Measurements from ENCODE around the gene ZNF473. TPM values are rescaled to one million over a fixed set of nuclear protein-coding genes. Genes with fewer than 3 reads are reported as not detected.
"Not testable (repeated sequence)": the region's sequence is repeated elsewhere in the genome, so short reads cannot be mapped to it uniquely, and the experiment has no call there.

The ZNF473 gene
- total RNA-seq, 1 experiment from 2014 or later = 13.4 TPM

DNA sequence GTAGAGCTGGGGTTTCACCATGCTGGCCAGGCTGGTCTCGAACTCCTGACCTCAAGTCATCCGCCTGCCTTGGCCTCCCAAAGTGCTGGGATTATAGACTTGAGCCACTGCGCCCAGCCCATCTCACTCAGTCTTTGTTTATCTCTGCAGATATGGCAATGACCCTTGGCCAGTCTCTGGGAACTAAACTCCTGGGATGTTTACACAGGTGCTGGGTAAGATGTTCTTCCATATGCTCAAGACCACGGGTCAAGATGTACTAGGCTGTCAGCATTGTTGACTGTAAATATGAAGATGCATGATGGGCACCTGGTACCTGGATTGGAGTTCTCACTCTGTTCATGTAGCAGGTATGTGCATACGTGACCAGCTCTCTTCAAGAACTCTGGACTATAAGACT, 35.8 kb downstream of the ZNF473 start:
- intact Hi-C loops (cut with micrococcal nuclease) = no loop called here
- TF ChIP-seq, protein P1, sequence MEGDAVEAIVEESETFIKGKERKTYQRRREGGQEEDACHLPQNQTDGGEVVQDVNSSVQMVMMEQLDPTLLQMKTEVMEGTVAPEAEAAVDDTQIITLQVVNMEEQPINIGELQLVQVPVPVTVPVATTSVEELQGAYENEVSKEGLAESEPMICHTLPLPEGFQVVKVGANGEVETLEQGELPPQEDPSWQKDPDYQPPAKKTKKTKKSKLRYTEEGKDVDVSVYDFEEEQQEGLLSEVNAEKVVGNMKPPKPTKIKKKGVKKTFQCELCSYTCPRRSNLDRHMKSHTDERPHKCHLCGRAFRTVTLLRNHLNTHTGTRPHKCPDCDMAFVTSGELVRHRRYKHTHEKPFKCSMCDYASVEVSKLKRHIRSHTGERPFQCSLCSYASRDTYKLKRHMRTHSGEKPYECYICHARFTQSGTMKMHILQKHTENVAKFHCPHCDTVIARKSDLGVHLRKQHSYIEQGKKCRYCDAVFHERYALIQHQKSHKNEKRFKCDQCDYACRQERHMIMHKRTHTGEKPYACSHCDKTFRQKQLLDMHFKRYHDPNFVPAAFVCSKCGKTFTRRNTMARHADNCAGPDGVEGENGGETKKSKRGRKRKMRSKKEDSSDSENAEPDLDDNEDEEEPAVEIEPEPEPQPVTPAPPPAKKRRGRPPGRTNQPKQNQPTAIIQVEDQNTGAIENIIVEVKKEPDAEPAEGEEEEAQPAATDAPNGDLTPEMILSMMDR (IDR thresholded peaks at IDR 0.05; ENCODE audit: unreplicated experiment) = no peak
- no TSS peak for BruUV-seq (replicated peaks)
- no peak overlapping the region for H3K27ac Mint-ChIP-seq (ENCODE audit: low read depth, unreplicated experiment)
- no peak for DNase-seq (ENCODE audit: unreplicated experiment)
- H3K36me3 Mint-ChIP-seq (ENCODE audit: insufficient read depth, unreplicated experiment) = no peaks in the 10 kb centered on the region
- POLR2A ChIA-PET = no interaction called here
- no peak overlapping the region for H3K4me3 Mint-ChIP-seq (ENCODE audit: unreplicated experiment)
- peaks cover 8% of the 10 kb centered on the region for H3K9me3 Mint-ChIP-seq (ENCODE audit: unreplicated experiment)
- H3K27me3 Mint-ChIP-seq (ENCODE audit: insufficient read depth, unreplicated experiment) = no peaks in the 10 kb centered on the region
- CTCF ChIA-PET = no interaction called here
- H3K4me1 Mint-ChIP-seq (ENCODE audit: insufficient read depth, unreplicated experiment) = no peaks in the 10 kb centered on the region

DNA sequence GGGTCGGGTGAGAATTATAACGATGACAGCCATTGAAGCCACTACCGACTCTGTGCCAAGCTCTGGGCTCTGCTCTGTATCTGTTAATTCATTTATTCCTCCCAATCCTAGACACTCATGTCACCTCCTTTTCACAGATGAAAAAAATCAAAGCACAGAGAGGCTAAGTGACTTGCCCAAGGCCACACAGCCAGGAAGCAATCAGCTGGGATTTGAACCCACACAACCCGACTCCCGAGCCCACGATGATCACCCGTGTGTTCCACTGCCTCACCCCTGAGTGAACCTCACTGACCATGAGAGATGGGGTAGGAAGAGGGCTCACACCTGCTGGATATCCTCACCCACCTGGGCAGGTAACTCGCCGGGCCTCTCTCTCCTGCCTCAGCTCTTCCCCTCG, 40.1 kb downstream of the ZNF473 start:
- H3K4me1 Mint-ChIP-seq (ENCODE audit: insufficient read depth, unreplicated experiment) = no peaks in the 10 kb centered on the region

DNA sequence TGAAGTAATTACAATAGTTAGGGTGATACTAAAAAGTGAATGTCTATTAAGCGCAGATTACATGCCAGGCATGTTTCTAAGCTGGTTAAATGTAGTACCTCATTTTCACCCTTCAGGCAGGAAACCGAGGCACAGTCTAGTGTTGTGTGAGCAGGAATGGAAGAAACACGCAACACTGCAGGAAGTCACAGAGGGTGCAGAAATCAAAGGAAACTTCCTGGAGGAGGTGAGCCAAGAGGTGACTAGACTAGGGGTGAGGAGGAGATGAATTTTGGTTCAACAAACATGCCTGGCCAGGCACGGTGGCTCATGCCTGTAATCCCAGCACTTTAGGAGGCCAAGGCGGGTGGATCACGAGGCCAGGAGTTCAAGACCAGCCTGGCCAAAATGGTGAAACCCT, 41.8 kb downstream of the ZNF473 start:
- CTCF ChIA-PET = no interaction called here
- Mint-ChIP-seq H3K27me3 (ENCODE audit: insufficient read depth, unreplicated experiment) (no peaks in the 10 kb centered on the region), H3K4me1 (ENCODE audit: insufficient read depth, unreplicated experiment) (no peaks in the 10 kb centered on the region), H3K9me3 (ENCODE audit: unreplicated experiment) (peaks cover 22% of the 10 kb centered on the region), H3K4me3 (ENCODE audit: unreplicated experiment) (no peak overlapping the region), H3K27ac (ENCODE audit: low read depth, unreplicated experiment) (no peak overlapping the region), H3K36me3 (ENCODE audit: insufficient read depth, unreplicated experiment) (no peaks in the 10 kb centered on the region)
- TF ChIP-seq, protein P1 (IDR thresholded peaks at IDR 0.05; ENCODE audit: unreplicated experiment) = no peak
- intact Hi-C loops (cut with micrococcal nuclease) = no loop called here
- no peak for DNase-seq (ENCODE audit: unreplicated experiment)
- POLR2A ChIA-PET = interaction anchor here (0.6 kb wide), 1 partner anchor 76 kb away, joined by 3 read pairs; no protein-coding TSS in a partner anchor
- BruUV-seq (replicated peaks) = no TSS peak

More for the DNA sequence above, 40.1 kb downstream of the ZNF473 start:
- no peaks in the 10 kb centered on the region for H3K27me3 Mint-ChIP-seq (ENCODE audit: insufficient read depth, unreplicated experiment)
- H3K4me3 Mint-ChIP-seq (ENCODE audit: unreplicated experiment) = no peak overlapping the region
- TF ChIP-seq, protein P1 (IDR thresholded peaks at IDR 0.05; ENCODE audit: unreplicated experiment) = no peak
- H3K36me3 Mint-ChIP-seq (ENCODE audit: insufficient read depth, unreplicated experiment) = no peaks in the 10 kb centered on the region
- H3K27ac Mint-ChIP-seq (ENCODE audit: low read depth, unreplicated experiment) = no peak overlapping the region
- CTCF ChIA-PET = no interaction called here
- H3K9me3 Mint-ChIP-seq (ENCODE audit: unreplicated experiment) = peaks cover 15% of the 10 kb centered on the region
- intact Hi-C loops (cut with micrococcal nuclease) = no loop called here
- POLR2A ChIA-PET = no interaction called here
- BruUV-seq (replicated peaks) = no TSS peak
- DNase-seq (ENCODE audit: unreplicated experiment) = no peak

DNA sequence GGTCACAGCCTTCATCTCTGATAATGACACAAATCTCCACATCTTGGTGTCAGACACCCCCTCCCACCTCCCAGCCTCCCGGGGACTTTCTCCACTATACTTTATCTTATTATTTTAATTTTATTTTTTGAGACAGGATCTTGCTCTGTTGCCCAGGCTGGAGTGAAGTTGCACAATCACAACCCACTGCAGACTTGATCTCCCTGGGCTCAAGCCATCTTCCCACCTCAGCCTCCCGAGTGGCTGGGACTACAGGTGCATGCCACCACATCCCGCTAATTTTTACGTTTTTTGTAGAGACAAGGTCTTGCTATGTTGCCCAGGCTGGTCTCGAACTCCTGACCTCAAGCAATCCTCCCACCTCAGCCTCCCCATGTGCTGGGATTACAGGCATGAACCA, 42.6 kb downstream of the ZNF473 start:
- CTCF ChIA-PET = interaction anchor here (0.6 kb wide), 1 partner anchor 1026 kb away, joined by 4 read pairs; no protein-coding TSS in a partner anchor
- intact Hi-C loops (cut with micrococcal nuclease); BruUV-seq (replicated peaks); POLR2A ChIA-PET; H3K36me3 Mint-ChIP-seq (ENCODE audit: insufficient read depth, unreplicated experiment); H3K27ac Mint-ChIP-seq (ENCODE audit: low read depth, unreplicated experiment); H3K27me3 Mint-ChIP-seq (ENCODE audit: insufficient read depth, unreplicated experiment); DNase-seq (ENCODE audit: unreplicated experiment); H3K4me3 Mint-ChIP-seq (ENCODE audit: unreplicated experiment); H3K4me1 Mint-ChIP-seq (ENCODE audit: insufficient read depth, unreplicated experiment): not testable (repeated sequence)
- peaks cover 22% of the 10 kb centered on the region for H3K9me3 Mint-ChIP-seq (ENCODE audit: unreplicated experiment)

DNA sequence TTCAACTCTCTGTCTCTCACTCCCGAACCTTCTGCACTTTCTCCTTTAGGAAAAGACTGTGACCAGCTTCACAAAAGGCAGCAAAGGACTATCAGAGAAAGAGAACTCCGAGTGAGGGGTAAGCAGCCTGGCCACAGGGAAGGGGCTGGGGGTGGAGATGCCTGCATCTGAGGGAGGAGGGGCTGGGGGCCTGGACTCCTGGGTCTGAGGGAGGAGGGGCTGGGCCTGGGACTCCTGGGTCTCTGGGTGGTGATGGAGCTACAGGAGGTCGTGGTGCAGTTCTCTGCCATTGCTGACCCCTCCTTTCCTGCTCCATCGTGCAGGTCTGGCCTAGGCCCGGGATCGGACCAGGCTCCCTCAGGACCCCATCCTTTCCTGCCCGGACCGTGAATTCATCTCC, 49.3 kb downstream of the ZNF473 start:
- H3K4me1 Mint-ChIP-seq (ENCODE audit: insufficient read depth, unreplicated experiment); intact Hi-C loops (cut with micrococcal nuclease); H3K4me3 Mint-ChIP-seq (ENCODE audit: unreplicated experiment); CTCF ChIA-PET; DNase-seq (ENCODE audit: unreplicated experiment); H3K36me3 Mint-ChIP-seq (ENCODE audit: insufficient read depth, unreplicated experiment); H3K27ac Mint-ChIP-seq (ENCODE audit: low read depth, unreplicated experiment); POLR2A ChIA-PET; BruUV-seq (replicated peaks); H3K9me3 Mint-ChIP-seq (ENCODE audit: unreplicated experiment); H3K27me3 Mint-ChIP-seq (ENCODE audit: insufficient read depth, unreplicated experiment): not testable (repeated sequence)

DNA sequence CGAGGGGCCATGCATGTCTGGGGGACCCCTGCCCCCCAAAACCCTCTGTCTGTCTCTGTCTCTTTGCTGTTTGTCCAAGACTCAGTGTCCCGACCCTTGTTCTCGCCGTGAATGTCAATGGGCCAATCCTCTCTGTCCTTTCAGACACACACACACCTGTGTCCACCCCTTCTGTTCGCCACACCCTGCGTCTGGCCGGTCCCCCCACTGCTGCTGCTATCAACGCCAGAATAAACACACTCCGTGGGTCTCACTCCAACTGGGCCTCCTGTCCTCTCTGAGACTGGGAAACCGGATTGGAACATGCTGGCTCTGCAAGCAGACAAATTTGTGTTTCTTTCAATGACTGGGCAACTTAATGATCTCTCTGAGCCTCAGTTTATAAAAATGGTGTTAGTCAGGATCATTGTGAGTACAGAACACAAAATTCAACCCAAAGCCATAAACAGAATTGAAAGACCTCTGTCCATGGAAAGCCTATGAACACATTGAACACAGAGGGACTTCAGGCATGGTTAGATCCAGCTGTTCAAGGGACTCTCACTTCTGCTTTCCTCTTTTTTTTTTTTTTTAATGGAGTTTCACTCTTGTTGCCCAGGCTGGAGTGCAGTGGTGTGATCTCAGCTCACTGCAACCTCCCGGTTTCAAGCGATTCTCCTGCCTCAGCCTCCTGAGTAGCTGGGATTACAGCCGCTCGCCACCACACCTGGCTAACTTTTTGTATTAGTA, 50.0 kb downstream of the ZNF473 start:
- H3K4me3 Mint-ChIP-seq (ENCODE audit: unreplicated experiment); intact Hi-C loops (cut with micrococcal nuclease); CTCF ChIA-PET: not testable (repeated sequence)

DNA sequence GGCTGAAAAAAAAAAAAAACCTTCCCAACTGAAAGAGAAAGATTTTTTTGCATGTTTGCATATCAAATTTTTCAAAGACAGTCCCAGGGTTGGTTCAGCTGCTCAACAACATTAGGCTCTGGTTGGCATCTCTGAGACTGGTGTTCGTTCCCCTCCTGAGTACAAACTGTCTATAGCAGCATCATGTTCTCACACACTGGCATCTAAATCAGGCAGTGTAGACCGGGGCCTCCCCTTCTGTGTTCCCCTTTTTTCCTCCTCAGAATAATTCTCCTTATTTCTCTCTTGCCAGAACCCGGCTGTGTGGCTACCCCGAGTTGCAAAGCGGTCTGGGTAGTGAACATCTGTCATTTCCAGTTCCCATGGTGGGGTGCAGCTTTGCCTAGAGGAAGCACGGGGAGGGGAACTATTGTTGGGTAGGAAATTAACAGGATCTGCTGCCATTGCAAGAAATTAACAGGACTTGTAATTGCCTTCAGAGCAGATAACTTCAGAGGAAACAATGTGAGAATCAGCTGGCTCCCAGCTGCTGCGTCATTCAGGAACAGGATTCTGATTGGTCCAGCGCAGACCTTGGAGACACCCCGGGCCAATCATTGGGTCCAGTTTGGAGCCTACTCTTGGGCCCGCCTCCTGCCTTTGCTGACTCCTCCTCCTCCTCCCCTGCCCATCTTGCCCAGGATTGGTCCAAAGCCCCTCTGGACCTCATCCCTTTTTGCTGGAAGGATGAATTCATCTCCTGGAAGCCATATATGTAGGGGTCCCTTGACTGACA, 51.0 kb downstream of the ZNF473 start:
- H3K36me3 Mint-ChIP-seq (ENCODE audit: insufficient read depth, unreplicated experiment); H3K27me3 Mint-ChIP-seq (ENCODE audit: insufficient read depth, unreplicated experiment); DNase-seq (ENCODE audit: unreplicated experiment); POLR2A ChIA-PET; H3K27ac Mint-ChIP-seq (ENCODE audit: low read depth, unreplicated experiment); H3K4me3 Mint-ChIP-seq (ENCODE audit: unreplicated experiment); H3K4me1 Mint-ChIP-seq (ENCODE audit: insufficient read depth, unreplicated experiment); CTCF ChIA-PET; BruUV-seq (replicated peaks); H3K9me3 Mint-ChIP-seq (ENCODE audit: unreplicated experiment); intact Hi-C loops (cut with micrococcal nuclease): not testable (repeated sequence)

More for the DNA sequence above, 50.0 kb downstream of the ZNF473 start:
- DNase-seq (ENCODE audit: unreplicated experiment); H3K9me3 Mint-ChIP-seq (ENCODE audit: unreplicated experiment); H3K27me3 Mint-ChIP-seq (ENCODE audit: insufficient read depth, unreplicated experiment); H3K4me1 Mint-ChIP-seq (ENCODE audit: insufficient read depth, unreplicated experiment); H3K36me3 Mint-ChIP-seq (ENCODE audit: insufficient read depth, unreplicated experiment); POLR2A ChIA-PET; BruUV-seq (replicated peaks); H3K27ac Mint-ChIP-seq (ENCODE audit: low read depth, unreplicated experiment): not testable (repeated sequence)

Measured in MCF 10A (cell line).